WTC11 (cell line): Measurements from ENCODE around the gene SPOCK1. TPM values are rescaled to one million over a fixed set of nuclear protein-coding genes. Genes with fewer than 3 reads are reported as not detected.

Source experiments
- ATAC-seq: fragments of 200-7000 bp; cut with Tn5 transposase; 2 replicates; pipeline ENCODE4 v1.10.0; 2021; ENCODE audit warnings: mild to moderate bottlenecking, moderate library complexity
- CTCF ChIA-PET: fragments of 300-600 bp; sonication (Branson Sonifier 250); formaldehyde crosslinking; loops from one replicate; lab custom pipeline; 2021; ENCODE audit warnings: antibody characterized with exemption; lab: Charles Lee
- POLR2A ChIA-PET: fragments of 350-600 bp; sonication (Branson Sonifier 250); formaldehyde crosslinking; loops from one replicate; lab custom pipeline; 2021; ENCODE audit warnings: antibody characterized with exemption; lab: Charles Lee
- DNase-seq: peaks from one replicate; pipeline ENCODE4 v3.0.0; 2021; ENCODE audit warnings: low spot score
- H3K27ac Mint-ChIP-seq: 2 replicates; pipeline ENCODE4 v1.8.0; 2021; ENCODE audit warnings: mixed read lengths
- H3K27me3 Mint-ChIP-seq: 2 replicates; pipeline ENCODE4 v1.8.0; 2021; ENCODE audit warnings: low read depth, mild to moderate bottlenecking, moderate library complexity, mixed read lengths
- H3K36me3 Mint-ChIP-seq: 2 replicates; pipeline ENCODE4 v1.8.0; 2021; ENCODE audit warnings: mixed read lengths
- H3K4me1 Mint-ChIP-seq: 2 replicates; pipeline ENCODE4 v1.8.0; 2022; ENCODE audit warnings: mixed read lengths
- H3K4me3 Mint-ChIP-seq: 2 replicates; pipeline ENCODE4 v1.8.0; 2021; ENCODE audit warnings: mild to moderate bottlenecking, moderate library complexity, mixed read lengths
- H3K9me3 Mint-ChIP-seq: 2 replicates; pipeline ENCODE4 v1.8.0; 2021; ENCODE audit warnings: mixed read lengths
- FOXJ3 ChIP-seq: sonication (generic); formaldehyde crosslinking; IDR thresholded peaks from 2 replicates; pipeline ENCODE4 v1.9.0; 2021; ENCODE audit warnings: missing genetic modification reagents, mild to moderate bottlenecking, borderline replicate concordance
- FOXK1 ChIP-seq: sonication (generic); formaldehyde crosslinking; IDR thresholded peaks from 2 replicates; pipeline ENCODE4 v1.8.0; 2022; ENCODE audit warnings: mild to moderate bottlenecking, moderate library complexity, missing genetic modification reagents
- JUN ChIP-seq: sonication (generic); formaldehyde crosslinking; IDR thresholded peaks from 2 replicates; pipeline ENCODE4 v1.8.0; 2023; ENCODE audit warnings: mild to moderate bottlenecking, missing genetic modification reagents
- NFYB ChIP-seq: sonication (generic); formaldehyde crosslinking; conservative IDR thresholded peaks from 2 replicates; pipeline ENCODE4 v1.8.0; 2022; ENCODE audit warnings: low read depth, missing genetic modification reagents
- NR1H2 ChIP-seq: sonication (generic); formaldehyde crosslinking; IDR thresholded peaks from 2 replicates; pipeline ENCODE4 v1.9.0; 2021; ENCODE audit warnings: mild to moderate bottlenecking, moderate library complexity, missing genetic modification reagents
- NR3C1 ChIP-seq: sonication (generic); formaldehyde crosslinking; conservative IDR thresholded peaks from 2 replicates; pipeline ENCODE4 v1.8.1; 2023; ENCODE audit warnings: low read depth, mild to moderate bottlenecking, missing genetic modification reagents
- PRRX2 ChIP-seq: fragments of 250-450 bp; sonication (Bioruptor Pico); IDR thresholded peaks from 2 replicates; pipeline ENCODE4 v1.8.0; 2021; ENCODE audit warnings: mild to moderate bottlenecking
- RORB ChIP-seq: fragments of 250-450 bp; sonication (Bioruptor Pico); IDR thresholded peaks from 2 replicates; pipeline ENCODE4 v1.9.0; 2021; ENCODE audit warnings: mild to moderate bottlenecking
- TEAD1 ChIP-seq: sonication (generic); formaldehyde crosslinking; IDR thresholded peaks from 2 replicates; pipeline ENCODE4 v1.8.0; 2022; ENCODE audit warnings: mild to moderate bottlenecking, missing genetic modification reagents
- TEAD4 ChIP-seq: sonication (generic); formaldehyde crosslinking; IDR thresholded peaks from 2 replicates; pipeline ENCODE4 v1.8.0; 2022; ENCODE audit warnings: mild to moderate bottlenecking, missing genetic modification reagents
- TP53 ChIP-seq: sonication (generic); formaldehyde crosslinking; IDR thresholded peaks from 2 replicates; pipeline ENCODE4 v1.8.1; 2023; ENCODE audit warnings: mild to moderate bottlenecking, missing genetic modification reagents
- ZNF138 ChIP-seq: sonication (generic); formaldehyde crosslinking; conservative IDR thresholded peaks from 2 replicates; pipeline ENCODE4 v1.8.1; 2022; ENCODE audit warnings: mild to moderate bottlenecking, moderate library complexity, missing genetic modification reagents
- ZNF396 ChIP-seq: fragments of 250-450 bp; sonication (Bioruptor Pico); IDR thresholded peaks from 2 replicates; pipeline ENCODE4 v1.8.0; 2021; ENCODE audit warnings: mild to moderate bottlenecking, moderate library complexity, borderline replicate concordance
- ZNF671 ChIP-seq: fragments of 250-450 bp; sonication (Bioruptor Pico); IDR thresholded peaks from 2 replicates; pipeline ENCODE4 v1.8.0; 2021; ENCODE audit warnings: mild to moderate bottlenecking
- total RNA-seq: library from RNA; stranded (reverse); gene quantifications from 3 replicates; pipeline ENCODE4 v1.2.3, GENCODE V29; 2021
- TF ChIP-seq, protein P1 (sequence below): sonication (generic); formaldehyde crosslinking; IDR thresholded peaks from 2 replicates; pipeline ENCODE4 v1.8.1; 2022; ENCODE audit warnings: mild to moderate bottlenecking, missing genetic modification reagents, moderate library complexity, borderline replicate concordance
- TF ChIP-seq, protein P2 (sequence below): fragments of 250-450 bp; sonication (Bioruptor Pico); IDR thresholded peaks from 2 replicates; pipeline ENCODE4 v1.9.0; 2021; ENCODE audit warnings: mild to moderate bottlenecking, borderline replicate concordance
- TF ChIP-seq, protein P3 (sequence below): sonication (generic); formaldehyde crosslinking; IDR thresholded peaks from 2 replicates; pipeline ENCODE4 v1.8.1; 2023; ENCODE audit warnings: mild to moderate bottlenecking, moderate library complexity, missing genetic modification reagents
- TF ChIP-seq, protein P4 (sequence below): fragments of 250-450 bp; sonication (Bioruptor Pico); IDR thresholded peaks from 2 replicates; pipeline ENCODE4 v1.9.0; 2021; ENCODE audit warnings: moderate library complexity, mild to moderate bottlenecking, inconsistent platforms, borderline replicate concordance
- TF ChIP-seq, protein P5 (sequence below): fragments of 250-450 bp; sonication (Bioruptor Pico); IDR thresholded peaks from 2 replicates; pipeline ENCODE4 v2.1.2; 2022; ENCODE audit warnings: mild to moderate bottlenecking, moderate library complexity

SPOCK1 gene
- total RNA-seq, 1 experiment from 2014 or later = 15.2 TPM

DNA sequence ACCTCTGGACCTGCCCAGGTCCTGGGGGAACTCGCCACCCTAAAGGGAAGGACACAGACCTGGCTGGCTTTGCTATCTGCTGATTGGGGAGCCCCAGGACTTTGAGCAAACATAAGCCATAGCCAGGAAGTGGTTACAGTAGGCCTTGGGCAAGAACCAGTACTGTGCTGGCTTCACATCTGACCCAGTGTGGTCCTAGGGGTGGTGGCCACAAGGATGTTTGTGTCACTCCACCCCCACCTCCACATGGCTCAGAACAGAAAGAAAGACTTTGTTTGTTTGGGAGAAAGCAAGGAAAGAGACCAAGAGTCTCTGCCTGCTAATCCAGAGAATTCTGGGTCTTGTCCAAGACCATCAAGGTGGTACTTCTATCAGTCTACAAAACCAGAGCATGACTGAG is 334.2 kb downstream of the SPOCK1 start:
- no peaks in the 10 kb centered on the region for H3K4me1 Mint-ChIP-seq
- peaks cover 4% of the 10 kb centered on the region for H3K9me3 Mint-ChIP-seq
- TF ChIP-seq, protein P1, sequence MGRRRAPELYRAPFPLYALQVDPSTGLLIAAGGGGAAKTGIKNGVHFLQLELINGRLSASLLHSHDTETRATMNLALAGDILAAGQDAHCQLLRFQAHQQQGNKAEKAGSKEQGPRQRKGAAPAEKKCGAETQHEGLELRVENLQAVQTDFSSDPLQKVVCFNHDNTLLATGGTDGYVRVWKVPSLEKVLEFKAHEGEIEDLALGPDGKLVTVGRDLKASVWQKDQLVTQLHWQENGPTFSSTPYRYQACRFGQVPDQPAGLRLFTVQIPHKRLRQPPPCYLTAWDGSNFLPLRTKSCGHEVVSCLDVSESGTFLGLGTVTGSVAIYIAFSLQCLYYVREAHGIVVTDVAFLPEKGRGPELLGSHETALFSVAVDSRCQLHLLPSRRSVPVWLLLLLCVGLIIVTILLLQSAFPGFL (CRISPR knock-in tag) = no peak
- TF ChIP-seq PRRX2 (CRISPR knock-in tag) (no peak), NFYB (CRISPR knock-in tag) (no peak), FOXK1 (no peak), FOXJ3 (CRISPR knock-in tag) (no peak), TP53 (CRISPR knock-in tag) (no peak), ZNF671 (no peak), TEAD4 (CRISPR knock-in tag) (no peak), ZNF138 (CRISPR knock-in tag) (no peak), JUN (CRISPR knock-in tag) (no peak), TEAD1 (CRISPR knock-in tag) (no peak), NR3C1 (CRISPR knock-in tag) (no peak)
- TF ChIP-seq, protein P2, sequence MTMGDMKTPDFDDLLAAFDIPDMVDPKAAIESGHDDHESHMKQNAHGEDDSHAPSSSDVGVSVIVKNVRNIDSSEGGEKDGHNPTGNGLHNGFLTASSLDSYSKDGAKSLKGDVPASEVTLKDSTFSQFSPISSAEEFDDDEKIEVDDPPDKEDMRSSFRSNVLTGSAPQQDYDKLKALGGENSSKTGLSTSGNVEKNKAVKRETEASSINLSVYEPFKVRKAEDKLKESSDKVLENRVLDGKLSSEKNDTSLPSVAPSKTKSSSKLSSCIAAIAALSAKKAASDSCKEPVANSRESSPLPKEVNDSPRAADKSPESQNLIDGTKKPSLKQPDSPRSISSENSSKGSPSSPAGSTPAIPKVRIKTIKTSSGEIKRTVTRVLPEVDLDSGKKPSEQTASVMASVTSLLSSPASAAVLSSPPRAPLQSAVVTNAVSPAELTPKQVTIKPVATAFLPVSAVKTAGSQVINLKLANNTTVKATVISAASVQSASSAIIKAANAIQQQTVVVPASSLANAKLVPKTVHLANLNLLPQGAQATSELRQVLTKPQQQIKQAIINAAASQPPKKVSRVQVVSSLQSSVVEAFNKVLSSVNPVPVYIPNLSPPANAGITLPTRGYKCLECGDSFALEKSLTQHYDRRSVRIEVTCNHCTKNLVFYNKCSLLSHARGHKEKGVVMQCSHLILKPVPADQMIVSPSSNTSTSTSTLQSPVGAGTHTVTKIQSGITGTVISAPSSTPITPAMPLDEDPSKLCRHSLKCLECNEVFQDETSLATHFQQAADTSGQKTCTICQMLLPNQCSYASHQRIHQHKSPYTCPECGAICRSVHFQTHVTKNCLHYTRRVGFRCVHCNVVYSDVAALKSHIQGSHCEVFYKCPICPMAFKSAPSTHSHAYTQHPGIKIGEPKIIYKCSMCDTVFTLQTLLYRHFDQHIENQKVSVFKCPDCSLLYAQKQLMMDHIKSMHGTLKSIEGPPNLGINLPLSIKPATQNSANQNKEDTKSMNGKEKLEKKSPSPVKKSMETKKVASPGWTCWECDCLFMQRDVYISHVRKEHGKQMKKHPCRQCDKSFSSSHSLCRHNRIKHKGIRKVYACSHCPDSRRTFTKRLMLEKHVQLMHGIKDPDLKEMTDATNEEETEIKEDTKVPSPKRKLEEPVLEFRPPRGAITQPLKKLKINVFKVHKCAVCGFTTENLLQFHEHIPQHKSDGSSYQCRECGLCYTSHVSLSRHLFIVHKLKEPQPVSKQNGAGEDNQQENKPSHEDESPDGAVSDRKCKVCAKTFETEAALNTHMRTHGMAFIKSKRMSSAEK (CRISPR knock-in tag) = no peak
- TF ChIP-seq, protein P3, sequence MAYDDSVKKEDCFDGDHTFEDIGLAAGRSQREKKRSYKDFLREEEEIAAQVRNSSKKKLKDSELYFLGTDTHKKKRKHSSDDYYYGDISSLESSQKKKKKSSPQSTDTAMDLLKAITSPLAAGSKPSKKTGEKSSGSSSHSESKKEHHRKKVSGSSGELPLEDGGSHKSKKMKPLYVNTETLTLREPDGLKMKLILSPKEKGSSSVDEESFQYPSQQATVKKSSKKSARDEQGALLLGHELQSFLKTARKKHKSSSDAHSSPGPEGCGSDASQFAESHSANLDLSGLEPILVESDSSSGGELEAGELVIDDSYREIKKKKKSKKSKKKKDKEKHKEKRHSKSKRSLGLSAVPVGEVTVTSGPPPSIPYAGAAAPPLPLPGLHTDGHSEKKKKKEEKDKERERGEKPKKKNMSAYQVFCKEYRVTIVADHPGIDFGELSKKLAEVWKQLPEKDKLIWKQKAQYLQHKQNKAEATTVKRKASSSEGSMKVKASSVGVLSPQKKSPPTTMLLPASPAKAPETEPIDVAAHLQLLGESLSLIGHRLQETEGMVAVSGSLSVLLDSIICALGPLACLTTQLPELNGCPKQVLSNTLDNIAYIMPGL = no peak
- TF ChIP-seq, protein P4, sequence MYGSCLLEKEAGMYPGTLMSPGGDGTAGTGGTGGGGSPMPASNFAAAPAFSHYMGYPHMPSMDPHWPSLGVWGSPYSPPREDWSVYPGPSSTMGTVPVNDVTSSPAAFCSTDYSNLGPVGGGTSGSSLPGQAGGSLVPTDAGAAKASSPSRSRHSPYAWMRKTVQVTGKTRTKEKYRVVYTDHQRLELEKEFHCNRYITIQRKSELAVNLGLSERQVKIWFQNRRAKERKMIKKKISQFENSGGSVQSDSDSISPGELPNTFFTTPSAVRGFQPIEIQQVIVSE (CRISPR knock-in tag) = no peak
- ChIA-PET POLR2A (no interaction called here), CTCF (interaction anchor here (2.1 kb wide), 1 partner anchor 90 kb away, joined by 6 read pairs; no protein-coding TSS in a partner anchor)
- no peaks in the 10 kb centered on the region for H3K36me3 Mint-ChIP-seq
- no peak overlapping the region for H3K4me3 Mint-ChIP-seq
- DNase-seq (no peak), ATAC-seq (no peak)
- no peak overlapping the region for H3K27ac Mint-ChIP-seq
- peaks cover under 1% of the 10 kb centered on the region; the same call in 1 of the 2 replicates for H3K27me3 Mint-ChIP-seq

DNA sequence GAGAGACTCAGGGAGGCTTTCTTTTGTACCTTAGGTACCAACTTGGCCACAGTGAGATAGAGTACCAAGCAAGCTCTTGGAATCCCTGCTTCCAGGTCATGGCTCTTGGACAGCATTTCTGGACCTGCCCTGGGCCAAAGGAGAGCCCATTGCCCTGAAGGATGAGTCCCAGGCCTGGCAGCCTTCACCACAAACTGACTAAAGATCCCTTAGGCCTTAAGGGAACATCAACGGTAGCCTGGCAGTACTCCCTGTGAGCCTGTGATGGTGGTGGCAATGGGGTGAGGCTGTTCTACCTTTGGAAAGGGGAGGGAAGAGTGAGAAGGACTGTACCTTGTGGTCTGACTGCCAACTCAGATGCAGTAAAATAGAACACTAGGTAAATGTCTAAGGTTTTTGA is 334.6 kb downstream of the SPOCK1 start:
- ChIA-PET CTCF (interaction anchor here (2.1 kb wide), 1 partner anchor 89 kb away, joined by 6 read pairs; no protein-coding TSS in a partner anchor), POLR2A (no interaction called here)
- TF ChIP-seq RORB (no peak), TEAD1 (CRISPR knock-in tag) (no peak), ZNF396 (CRISPR knock-in tag) (no peak), NR1H2 (no peak)
- TF ChIP-seq, protein P5, sequence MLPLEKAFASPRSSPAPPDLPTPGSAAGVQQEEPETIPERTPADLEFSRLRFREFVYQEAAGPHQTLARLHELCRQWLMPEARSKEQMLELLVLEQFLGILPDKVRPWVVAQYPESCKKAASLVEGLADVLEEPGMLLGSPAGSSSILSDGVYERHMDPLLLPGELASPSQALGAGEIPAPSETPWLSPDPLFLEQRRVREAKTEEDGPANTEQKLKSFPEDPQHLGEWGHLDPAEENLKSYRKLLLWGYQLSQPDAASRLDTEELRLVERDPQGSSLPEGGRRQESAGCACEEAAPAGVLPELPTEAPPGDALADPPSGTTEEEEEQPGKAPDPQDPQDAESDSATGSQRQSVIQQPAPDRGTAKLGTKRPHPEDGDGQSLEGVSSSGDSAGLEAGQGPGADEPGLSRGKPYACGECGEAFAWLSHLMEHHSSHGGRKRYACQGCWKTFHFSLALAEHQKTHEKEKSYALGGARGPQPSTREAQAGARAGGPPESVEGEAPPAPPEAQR (CRISPR knock-in tag) = no peak
- Mint-ChIP-seq H3K36me3 (no peaks in the 10 kb centered on the region), H3K4me1 (no peaks in the 10 kb centered on the region), H3K9me3 (peaks cover 9% of the 10 kb centered on the region), H3K27ac (no peak overlapping the region), H3K4me3 (no peak overlapping the region), H3K27me3 (peaks cover 5% of the 10 kb centered on the region; the same call in 1 of the 2 replicates)
- ATAC-seq = no peak
- DNase-seq = no peak
